Activated gamma-delta T cell treated with Interleukin-2 at 50 U/mL for 16 hours (primary cell): ENCODE results near the gene S100A7A.
"Not testable (repeated sequence)": the region's sequence is repeated elsewhere in the genome, so short reads cannot be mapped to it uniquely, and the experiment has no call there.

Experiments
- DNase-seq: peaks from one replicate; pipeline ENCODE4 v3.0.0-alpha.2; 2020

S100A7A gene

GRCh38 chr1:153428073-153428638, 11.8 kb downstream of the S100A7A start:
- DNase-seq = no peak

GRCh38 chr1:153428791-153429190, 12.5 kb downstream of the S100A7A start:
- DNase-seq = no peak

GRCh38 chr1:153429266-153430165, 13.2 kb downstream of the S100A7A start:
- DNase-seq = no peak

GRCh38 chr1:153430166-153430553, 13.8 kb downstream of the S100A7A start:
- DNase-seq = no peak

GRCh38 chr1:153430561-153430960, 14.2 kb downstream of the S100A7A start:
- DNase-seq = no peak

GRCh38 chr1:153431002-153431401, 14.7 kb downstream of the S100A7A start:
- no peak for DNase-seq

GRCh38 chr1:153431427-153431826, 15.1 kb downstream of the S100A7A start:
- no peak for DNase-seq

GRCh38 chr1:153431928-153432327, 15.6 kb downstream of the S100A7A start:
- no peak for DNase-seq

GRCh38 chr1:153432874-153433681, 16.8 kb downstream of the S100A7A start:
- no peak for DNase-seq

GRCh38 chr1:153434746-153435455, 18.6 kb downstream of the S100A7A start:
- no peak for DNase-seq

- DNase-seq = no peak
Observed at GRCh38 chr1:153437236-153437635, 20.9 kb downstream of the S100A7A start.

GRCh38 chr1:153438599-153438998, 22.3 kb downstream of the S100A7A start:
- DNase-seq = no peak

GRCh38 chr1:153439273-153439672, 23.0 kb downstream of the S100A7A start:
- DNase-seq = no peak

- no peak for DNase-seq
Observed at GRCh38 chr1:153441238-153441755, 25.0 kb downstream of the S100A7A start.

GRCh38 chr1:153443486-153443885, 27.2 kb downstream of the S100A7A start:
- no peak for DNase-seq

- no peak for DNase-seq
Observed at GRCh38 chr1:153444078-153444477, 27.8 kb downstream of the S100A7A start.

GRCh38 chr1:153447498-153448170, 31.3 kb downstream of the S100A7A start:
- no peak for DNase-seq

GRCh38 chr1:153448851-153449250, 32.5 kb downstream of the S100A7A start:
- DNase-seq = not testable (repeated sequence)

GRCh38 chr1:153456396-153456795, 40.1 kb downstream of the S100A7A start:
- DNase-seq = no peak

- DNase-seq = no peak
Observed at GRCh38 chr1:153459655-153460054, 43.3 kb downstream of the S100A7A start.

- DNase-seq = no peak
Observed at GRCh38 chr1:153460551-153460950, 44.2 kb downstream of the S100A7A start, which contains the start of gene S100A7. Gene S100A7 (minus strand): TSS chr1:153460651. CDS start chr1:153459013, 1,638 bp downstream.

GRCh38 chr1:153462741-153463140, 46.4 kb downstream of the S100A7A start:
- not testable (repeated sequence) for DNase-seq
